Subcutaneous abdominal adipose tissue (tissue), 5 donors: ENCODE measurements around the gene CDK5R2.
A peak's percentile ranks its signal among the peaks of the same experiment; 100 is the strongest.

Experiments used
- H3K27ac ChIP-seq: one replicate; pipeline ENCODE4 v1.7.0; 2013; ENCODE audit warnings: low read depth, mild to moderate bottlenecking, inconsistent platforms, low read length, moderate library complexity
- H3K27me3 ChIP-seq, 5 donors: one replicate each; pipeline ENCODE4 v1.7.0; 2013; ENCODE audit warnings: low read length in 5 of 5, inconsistent platforms in 1 of 5; ENCODE audit not compliant: control insufficient read depth in 5 of 5, insufficient read depth in 4 of 5
- H3K36me3 ChIP-seq, 5 donors: one replicate each; pipeline ENCODE4 v1.7.0; 2013; ENCODE audit warnings: low read length in 5 of 5; ENCODE audit not compliant: control insufficient read depth in 5 of 5, insufficient read depth in 5 of 5
- H3K4me1 ChIP-seq, 5 donors: one replicate each; pipeline ENCODE4 v1.7.0; 2013; ENCODE audit warnings: low read length in 5 of 5, mild to moderate bottlenecking in 3 of 5, moderate library complexity in 1 of 5; ENCODE audit not compliant: control insufficient read depth in 5 of 5, insufficient read depth in 5 of 5
- H3K4me3 ChIP-seq, 5 donors: one replicate each; pipeline ENCODE4 v1.7.0; 2013; ENCODE audit warnings: low read length in 5 of 5, low read depth in 1 of 5
- H3K9ac ChIP-seq, 5 donors: one replicate each; pipeline ENCODE4 v1.7.0; 2013; ENCODE audit warnings: low read length in 5 of 5, mild to moderate bottlenecking in 4 of 5, moderate library complexity in 3 of 5
- H3K9me3 ChIP-seq, 5 donors: one replicate each; pipeline ENCODE4 v1.7.0; 2013; ENCODE audit warnings: low read length in 5 of 5; ENCODE audit not compliant: control insufficient read depth in 5 of 5
- donor health status: healthy.
- donor health status: healthy.
- donor health status: healthy.
- donor health status: healthy.
- donor health status: healthy.

The CDK5R2 gene

GRCh38 chr2:218980735-218981389, 21.4 kb downstream of the CDK5R2 start:
- Histone ChIP-seq H3K27me3 (peaks cover 39 to 75% (median 73%) of the 10 kb centered on the region in 5 donors), H3K9me3 (no peaks in the 10 kb centered on the region), H3K4me1 (peaks cover 0 to 46% (median 38%) of the 10 kb centered on the region in 5 donors), H3K36me3 (no peaks in the 10 kb centered on the region), H3K9ac (no peak overlapping the region), H3K27ac (no peak overlapping the region), H3K4me3 (peak overlapping the region in 1 of 5 donors; percentile 26)

GRCh38 chr2:218981390-218981880, 22.0 kb downstream of the CDK5R2 start:
- peaks cover 0 to 46% (median 38%) of the 10 kb centered on the region in 5 donors for H3K4me1 ChIP-seq
- H3K9ac ChIP-seq, result no peak overlapping the region
- no peaks in the 10 kb centered on the region for H3K36me3 ChIP-seq
- H3K27me3 ChIP-seq, result peaks cover 45 to 76% (median 75%) of the 10 kb centered on the region in 5 donors
- peak overlapping the region in 1 of 5 donors; percentile 53 for H3K4me3 ChIP-seq
- H3K27ac ChIP-seq, result no peak overlapping the region
- H3K9me3 ChIP-seq, result no peaks in the 10 kb centered on the region

- Histone ChIP-seq H3K27ac (no peak overlapping the region), H3K9me3 (no peaks in the 10 kb centered on the region), H3K27me3 (peaks cover 47 to 82% (median 75%) of the 10 kb centered on the region in 5 donors), H3K4me1 (peaks cover 0 to 46% (median 38%) of the 10 kb centered on the region in 5 donors), H3K9ac (no peak overlapping the region), H3K4me3 (peak overlapping the region in 4 of 5 donors; percentile 23 to 53 (median 46)), H3K36me3 (no peaks in the 10 kb centered on the region)
These were observed 22.6 kb downstream of the CDK5R2 start for GRCh38 chr2:218981881-218982585.

- Histone ChIP-seq H3K9ac (no peak overlapping the region), H3K4me3 (peak overlapping the region in 1 of 5 donors; percentile 53), H3K27me3 (peaks cover 53 to 82% (median 74%) of the 10 kb centered on the region in 5 donors), H3K9me3 (no peaks in the 10 kb centered on the region), H3K27ac (no peak overlapping the region), H3K36me3 (no peaks in the 10 kb centered on the region), H3K4me1 (peaks cover 0 to 46% (median 38%) of the 10 kb centered on the region in 5 donors)
These were observed 23.3 kb downstream of the CDK5R2 start for GRCh38 chr2:218982586-218983262.

GRCh38 chr2:218983263-218983933, 23.9 kb downstream of the CDK5R2 start:
- Histone ChIP-seq H3K27me3 (peaks cover 56 to 84% (median 76%) of the 10 kb centered on the region in 5 donors), H3K9ac (no peak overlapping the region), H3K27ac (no peak overlapping the region), H3K4me1 (peaks cover 0 to 46% (median 38%) of the 10 kb centered on the region in 5 donors), H3K36me3 (no peaks in the 10 kb centered on the region), H3K9me3 (no peaks in the 10 kb centered on the region), H3K4me3 (peak overlapping the region in 1 of 5 donors; percentile 46)

- no peaks in the 10 kb centered on the region for H3K36me3 ChIP-seq
- H3K27me3 ChIP-seq, result peaks cover 59 to 85% (median 78%) of the 10 kb centered on the region in 5 donors
- no peak overlapping the region for H3K27ac ChIP-seq
- no peak overlapping the region for H3K9ac ChIP-seq
- H3K9me3 ChIP-seq, result no peaks in the 10 kb centered on the region
- H3K4me1 ChIP-seq, result peaks cover 0 to 46% (median 38%) of the 10 kb centered on the region in 5 donors
- H3K4me3 ChIP-seq, result peak overlapping the region in 2 of 5 donors; percentile 34 to 46
These were observed 24.4 kb downstream of the CDK5R2 start for GRCh38 chr2:218983934-218984238.

- Histone ChIP-seq H3K27me3 (peaks cover 64 to 90% (median 83%) of the 10 kb centered on the region in 5 donors), H3K36me3 (no peaks in the 10 kb centered on the region), H3K27ac (no peak overlapping the region), H3K9ac (peak overlapping the region in 1 of 5 donors; percentile 23), H3K4me3 (peak overlapping the region in 3 of 5 donors; percentile 29 to 46 (median 34)), H3K9me3 (peaks cover 0 to 3% (median 0%) of the 10 kb centered on the region in 5 donors), H3K4me1 (peaks cover 0 to 46% (median 38%) of the 10 kb centered on the region in 5 donors)
These were observed 25.0 kb downstream of the CDK5R2 start for GRCh38 chr2:218984239-218985020.

- no peak within 1 kb of the TSS for H3K27ac ChIP-seq
- H3K4me3 ChIP-seq, result peak within 1 kb of the TSS in 3 of 5 donors; percentile 29 to 46 (median 34)
- no peaks in the 10 kb centered on the region for H3K36me3 ChIP-seq
- peaks cover 0 to 3% (median 0%) of the 10 kb centered on the region in 5 donors for H3K9me3 ChIP-seq
- H3K9ac ChIP-seq, result peak within 1 kb of the TSS in 1 of 5 donors; percentile 23
- peaks cover 67 to 90% (median 82%) of the 10 kb centered on the region in 5 donors for H3K27me3 ChIP-seq
- H3K4me1 ChIP-seq, result peaks cover 0 to 42% (median 35%) of the 10 kb centered on the region in 5 donors
These were observed 25.5 kb downstream of the CDK5R2 start, which contains the start of gene FEV for GRCh38 chr2:218985021-218985324. TSS of gene FEV (minus strand) at chr2:218985184. CDS start at chr2:218985075, 109 bp downstream.
